Measurements from ENCODE around the gene BRD4.

Gene BRD4

DNA sequence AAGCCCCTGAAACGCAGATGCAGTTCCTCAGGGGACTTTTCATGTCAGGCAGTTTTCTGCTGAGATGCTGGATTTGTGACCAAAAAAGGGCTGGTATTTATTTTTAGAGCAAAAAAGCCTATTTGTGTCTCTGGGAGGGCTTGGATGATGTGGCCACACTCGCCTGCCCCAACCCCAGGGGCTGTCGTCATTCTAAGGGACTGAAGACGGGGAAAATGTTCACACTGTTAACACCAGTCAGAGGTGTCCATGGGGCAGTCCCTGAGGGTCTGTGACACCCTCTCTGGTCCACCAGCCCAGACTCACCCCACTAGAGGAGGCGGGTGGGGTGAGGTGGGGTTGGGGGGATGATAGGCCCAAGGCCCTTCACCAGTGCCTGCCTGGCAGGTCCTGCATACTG, 84.2 kb downstream of the BRD4 start:
- DNase-seq (ENCODE audit: low spot score): no peak

DNA sequence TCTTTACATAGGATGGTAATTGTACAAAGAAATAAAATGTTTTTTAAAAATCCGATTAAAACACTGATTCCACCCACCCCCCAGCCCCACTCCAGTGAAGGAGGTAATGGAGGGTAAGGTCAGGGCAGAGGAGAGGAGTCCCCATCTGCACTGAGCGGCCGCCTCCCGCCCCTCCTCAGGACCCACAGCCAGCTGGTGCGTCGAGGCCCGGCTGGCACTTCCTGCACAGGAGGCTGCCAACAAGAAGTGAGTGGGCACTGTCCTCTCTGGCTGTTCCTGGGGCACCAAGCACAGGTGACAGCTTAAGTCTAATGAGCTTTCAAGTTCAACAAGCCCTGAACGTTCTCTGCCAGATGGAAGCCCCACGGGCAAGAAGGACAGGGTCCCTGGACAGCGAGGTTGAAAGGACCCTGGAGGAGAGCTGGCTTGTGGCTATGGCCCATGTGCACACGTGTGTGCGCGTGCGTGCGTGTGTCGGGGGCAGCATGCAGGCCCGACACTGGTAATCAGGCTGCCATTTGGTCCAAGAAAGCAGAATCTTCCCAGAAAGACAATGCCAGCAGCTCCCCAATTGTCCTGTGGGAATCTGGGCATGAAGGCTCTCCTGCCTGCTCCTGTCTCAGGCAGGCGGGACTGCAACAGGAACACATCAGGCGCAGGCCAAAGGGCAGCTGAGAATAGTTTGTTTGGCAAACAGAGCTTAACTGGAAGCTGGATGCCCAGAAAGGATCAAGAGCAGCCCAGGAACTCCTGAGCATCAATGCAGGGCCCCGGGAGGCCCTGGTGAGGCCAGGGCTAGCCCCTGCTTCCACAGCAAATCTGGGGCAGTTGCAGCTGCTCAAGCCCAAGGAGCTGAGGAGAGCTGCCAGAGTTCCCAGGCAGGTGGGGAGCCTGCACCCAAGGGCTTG, 85.0 kb downstream of the BRD4 start:
- no peak for DNase-seq (ENCODE audit: low spot score)

DNA sequence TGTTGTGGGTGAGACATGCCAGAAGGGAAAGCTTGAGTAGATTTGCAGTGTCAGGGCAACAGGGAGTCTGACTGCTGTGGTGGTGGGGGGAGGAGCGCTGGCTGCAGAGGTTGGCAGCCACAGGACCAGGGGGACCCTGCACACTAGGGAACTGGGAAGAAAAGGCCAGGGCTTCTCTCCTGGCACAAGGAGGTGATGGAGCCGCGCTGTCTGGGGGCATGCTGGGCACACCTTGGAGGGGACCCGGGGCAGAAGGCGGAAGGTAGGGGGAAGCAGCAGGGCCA, 86.2 kb downstream of the BRD4 start:
- no peak for DNase-seq (ENCODE audit: low spot score)

DNA sequence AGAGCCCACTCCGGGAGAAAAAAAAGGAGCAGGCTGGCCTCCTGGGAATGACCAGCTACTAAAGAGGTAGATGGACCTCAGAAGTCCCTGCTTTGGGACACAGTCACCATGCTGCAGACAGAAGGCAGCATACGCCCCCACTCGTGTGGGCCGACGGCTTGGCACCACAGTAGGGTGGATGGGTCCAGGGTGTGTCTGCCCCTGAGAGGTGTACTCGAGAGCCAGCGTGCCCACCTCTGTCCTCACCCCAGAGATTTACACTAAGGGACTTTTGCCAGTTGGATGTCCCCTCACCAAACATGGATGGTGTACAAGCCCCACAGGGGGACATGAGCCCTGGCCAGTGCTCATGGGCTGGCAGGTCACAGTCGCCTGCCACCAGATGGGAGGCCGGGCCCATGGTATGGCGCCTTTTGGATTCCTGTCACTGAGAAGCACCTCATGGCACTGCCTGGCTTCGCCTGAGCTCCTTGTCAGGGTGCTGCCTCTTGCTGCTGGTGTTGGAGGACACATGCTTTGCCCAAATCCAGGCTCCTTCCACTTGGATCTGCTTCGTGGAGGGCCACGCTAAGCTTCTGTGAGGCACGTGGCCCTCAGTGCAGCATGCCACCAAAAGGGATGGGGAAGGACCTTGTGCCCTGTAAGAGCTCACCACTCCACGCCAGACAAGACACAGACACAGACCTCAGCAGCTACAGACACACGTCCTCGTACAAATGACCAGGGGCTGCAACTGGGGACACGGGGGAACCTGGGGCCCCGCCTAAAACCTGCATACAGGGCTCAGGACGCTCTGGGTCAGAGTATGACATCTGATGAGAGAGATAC, 86.8 kb downstream of the BRD4 start:
- no peak for DNase-seq (ENCODE audit: low spot score)

DNA sequence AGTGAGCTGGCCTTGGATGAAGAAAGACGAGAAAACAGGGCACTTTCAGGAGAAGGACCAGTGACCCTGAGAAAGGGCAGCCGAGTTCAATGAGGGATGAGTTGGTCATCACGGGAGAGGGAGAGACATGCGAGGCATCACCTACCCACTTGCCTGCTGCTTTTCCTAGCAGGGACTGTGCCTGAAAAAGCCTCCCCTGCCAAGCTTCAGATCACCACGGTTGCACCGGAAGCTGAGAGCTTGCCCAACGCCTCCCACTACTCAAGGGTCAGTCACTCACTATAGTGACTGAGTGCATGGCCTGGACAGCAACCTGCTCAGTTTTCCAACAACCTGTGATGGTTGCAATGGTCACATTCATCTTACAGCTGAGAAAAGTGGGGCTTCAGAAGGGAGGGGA, 87.5 kb downstream of the BRD4 start:
- DNase-seq (ENCODE audit: low spot score): no peak

DNA sequence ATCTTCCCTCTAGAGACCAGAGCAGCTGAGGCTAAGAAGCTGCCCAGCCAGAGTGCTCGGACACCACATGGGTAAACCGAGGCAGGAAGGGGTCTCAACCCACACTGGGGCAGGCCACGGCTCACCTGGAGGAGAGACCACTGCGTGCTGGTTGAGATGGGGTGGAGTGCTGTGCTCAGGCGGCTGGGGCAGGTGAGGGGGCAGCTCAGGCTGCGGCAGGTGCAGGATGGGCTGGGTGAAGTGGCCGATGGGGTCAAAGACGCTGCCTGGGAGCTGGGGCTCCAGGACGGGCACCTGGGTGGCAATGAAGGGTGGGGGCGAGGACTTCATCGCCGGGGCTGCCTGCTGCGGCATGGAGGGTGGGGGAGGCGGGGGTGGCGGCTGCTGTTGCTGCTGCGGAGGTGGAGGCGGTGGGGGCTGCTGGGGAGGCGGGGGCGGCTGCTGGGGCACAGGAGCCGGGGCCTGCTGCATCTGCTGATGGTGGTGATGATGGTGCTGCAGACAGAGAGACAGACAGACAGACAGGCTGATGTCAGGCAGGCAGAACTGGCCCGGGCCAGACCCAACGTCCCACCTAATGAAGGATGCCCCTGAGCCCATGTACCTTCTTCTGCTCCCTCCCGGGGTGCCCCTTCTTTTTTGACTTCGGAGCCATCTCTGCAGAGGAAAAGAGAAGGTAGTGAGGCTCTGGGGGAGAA, 88.1 kb downstream of the BRD4 start:
- no peak for DNase-seq (ENCODE audit: low spot score)

DNA sequence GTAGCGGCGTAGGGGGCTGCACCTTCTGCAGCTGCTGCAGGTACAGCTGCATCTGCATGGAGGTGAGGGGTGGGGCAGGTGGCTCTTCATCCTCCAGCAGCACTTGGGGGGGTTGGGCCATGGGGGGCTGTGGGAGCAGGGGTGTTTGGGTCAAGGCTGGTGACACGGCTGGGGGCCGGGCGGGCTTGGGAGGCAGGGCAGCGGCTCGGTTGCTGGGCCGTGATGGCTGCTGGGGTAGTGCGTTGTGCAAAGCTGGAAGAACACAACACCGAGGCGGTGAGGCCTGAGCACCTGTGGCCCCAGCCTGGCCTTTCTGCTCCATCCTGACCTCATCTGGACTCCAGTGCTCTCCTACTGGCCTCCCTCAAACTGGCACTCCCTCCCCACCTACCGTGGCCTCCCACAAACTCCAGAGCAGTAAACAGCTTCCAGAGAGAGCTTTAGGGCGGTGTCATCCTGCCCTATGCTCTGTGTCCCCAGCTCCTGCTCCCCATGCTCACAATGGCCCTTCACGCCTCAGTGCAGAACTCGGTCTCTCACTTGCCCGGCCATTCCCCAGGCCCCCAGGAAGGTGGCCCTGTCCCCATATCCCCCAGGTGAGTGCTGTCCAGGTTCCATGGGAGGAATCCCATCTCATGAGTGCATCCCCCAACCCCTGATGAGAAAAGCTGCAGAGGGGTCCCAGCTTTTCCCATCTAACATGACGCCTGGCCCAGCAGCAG, 88.9 kb downstream of the BRD4 start:
- DNase-seq (ENCODE audit: low spot score): no peak

DNA sequence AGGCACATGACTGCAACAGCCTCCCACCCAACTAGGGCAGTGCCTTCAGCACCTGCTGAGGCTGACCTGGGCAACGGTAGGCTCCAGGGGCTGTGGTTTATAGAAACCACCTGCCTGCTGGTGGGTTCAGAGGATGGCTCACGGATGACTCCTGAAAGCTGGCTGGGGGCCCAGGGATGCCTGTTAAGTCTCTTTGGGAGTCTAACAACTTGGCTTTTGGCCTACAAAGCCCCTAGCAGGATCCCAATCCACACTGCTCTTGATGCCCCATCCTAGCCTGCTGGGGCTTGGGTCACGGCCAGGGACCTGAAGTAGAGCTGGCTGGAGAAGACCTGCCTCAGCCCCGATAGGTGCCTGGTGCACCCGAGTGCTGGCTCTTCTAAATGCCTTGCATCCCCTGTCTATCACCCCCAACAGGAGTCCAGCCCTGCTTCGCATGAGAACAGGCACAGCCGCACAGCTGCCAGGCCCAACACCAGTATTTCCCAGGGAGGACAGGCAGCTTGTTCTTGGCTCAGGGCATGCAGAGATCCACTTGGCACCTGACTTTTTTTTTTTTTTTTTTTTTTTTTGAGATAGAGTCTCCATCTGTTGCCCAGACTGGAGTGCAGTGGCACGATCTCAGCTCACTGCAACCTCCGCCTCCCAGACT, 91.0 kb downstream of the BRD4 start:
- no peak for DNase-seq (ENCODE audit: low spot score)

DNA sequence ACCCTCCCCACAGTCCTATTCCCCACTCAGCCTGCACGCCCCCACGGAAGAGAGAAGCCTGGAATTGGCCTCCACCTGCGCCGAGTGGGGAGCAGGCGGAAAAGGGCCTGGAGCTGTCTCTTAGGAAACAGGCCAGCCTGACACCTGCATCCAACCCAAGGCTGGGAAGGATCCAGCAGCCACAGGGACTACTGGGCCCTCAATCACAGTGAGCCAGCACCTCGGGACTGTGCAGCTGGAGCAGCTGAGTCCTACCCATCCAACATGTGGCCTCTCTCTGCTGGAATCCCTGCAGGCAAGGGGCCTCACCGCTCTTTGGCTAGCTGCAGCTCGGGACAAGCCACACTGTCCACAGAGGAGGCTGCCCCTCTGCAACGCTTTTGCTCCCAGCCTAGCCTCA, 91.8 kb downstream of the BRD4 start:
- no peak for DNase-seq (ENCODE audit: low spot score)

DNA sequence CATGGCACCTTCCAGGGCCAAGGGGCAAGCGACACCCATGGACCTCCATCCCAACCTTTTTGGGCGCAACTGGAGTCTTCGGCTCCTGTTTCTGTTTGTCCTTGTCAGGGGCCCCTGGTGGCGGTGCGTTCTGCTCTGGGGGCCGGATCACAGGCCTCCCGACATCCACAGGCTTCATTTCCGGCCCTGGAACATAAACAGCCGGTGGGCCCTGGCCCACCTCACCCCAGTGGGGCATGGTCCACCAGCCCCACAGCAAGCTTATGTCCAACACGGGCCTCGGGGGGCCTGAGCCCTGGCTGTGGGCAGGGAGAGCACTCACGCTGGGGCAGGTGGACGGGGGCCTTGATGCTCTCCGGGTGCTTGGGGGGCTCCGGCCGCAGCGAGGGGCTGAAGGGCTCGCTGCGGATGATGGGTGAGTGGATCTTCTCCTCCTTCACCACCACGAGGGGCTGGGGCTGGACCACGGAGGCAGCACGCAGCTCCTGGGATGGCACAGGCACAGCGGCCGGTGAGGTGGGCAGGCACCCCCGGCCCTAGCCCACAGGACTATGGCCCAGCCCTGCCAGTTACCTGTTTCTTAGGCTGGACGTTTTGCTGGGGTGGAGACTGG, 92.9 kb downstream of the BRD4 start:
- DNase-seq (ENCODE audit: low spot score): no peak

DNA sequence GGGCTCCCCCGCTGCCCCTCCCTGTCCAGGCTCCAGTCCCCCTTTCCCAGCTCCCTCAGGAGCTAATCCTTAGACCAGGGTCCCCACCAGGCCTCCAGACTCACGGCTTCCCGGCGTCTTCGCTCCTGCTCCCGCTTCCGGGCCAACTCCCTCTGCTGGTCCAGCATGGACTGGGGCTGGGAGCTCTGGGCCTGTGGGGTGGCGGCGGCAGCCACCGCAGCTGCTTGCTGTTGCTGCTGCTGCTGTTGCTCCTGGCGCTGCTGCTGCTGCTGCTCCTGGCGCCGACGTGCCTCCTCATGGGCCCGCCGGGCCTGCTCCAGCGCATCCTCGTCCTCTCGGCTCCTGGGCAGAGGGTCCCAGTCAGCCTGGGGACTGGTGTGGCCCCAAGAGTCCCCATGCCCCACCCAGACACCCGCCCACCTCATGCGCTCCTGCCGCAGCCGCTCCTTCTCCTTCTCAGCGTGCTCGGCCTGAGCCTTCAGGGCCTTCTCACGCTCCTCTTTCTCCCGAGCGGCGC, 93.6 kb downstream of the BRD4 start:
- DNase-seq (ENCODE audit: low spot score): no peak

DNA sequence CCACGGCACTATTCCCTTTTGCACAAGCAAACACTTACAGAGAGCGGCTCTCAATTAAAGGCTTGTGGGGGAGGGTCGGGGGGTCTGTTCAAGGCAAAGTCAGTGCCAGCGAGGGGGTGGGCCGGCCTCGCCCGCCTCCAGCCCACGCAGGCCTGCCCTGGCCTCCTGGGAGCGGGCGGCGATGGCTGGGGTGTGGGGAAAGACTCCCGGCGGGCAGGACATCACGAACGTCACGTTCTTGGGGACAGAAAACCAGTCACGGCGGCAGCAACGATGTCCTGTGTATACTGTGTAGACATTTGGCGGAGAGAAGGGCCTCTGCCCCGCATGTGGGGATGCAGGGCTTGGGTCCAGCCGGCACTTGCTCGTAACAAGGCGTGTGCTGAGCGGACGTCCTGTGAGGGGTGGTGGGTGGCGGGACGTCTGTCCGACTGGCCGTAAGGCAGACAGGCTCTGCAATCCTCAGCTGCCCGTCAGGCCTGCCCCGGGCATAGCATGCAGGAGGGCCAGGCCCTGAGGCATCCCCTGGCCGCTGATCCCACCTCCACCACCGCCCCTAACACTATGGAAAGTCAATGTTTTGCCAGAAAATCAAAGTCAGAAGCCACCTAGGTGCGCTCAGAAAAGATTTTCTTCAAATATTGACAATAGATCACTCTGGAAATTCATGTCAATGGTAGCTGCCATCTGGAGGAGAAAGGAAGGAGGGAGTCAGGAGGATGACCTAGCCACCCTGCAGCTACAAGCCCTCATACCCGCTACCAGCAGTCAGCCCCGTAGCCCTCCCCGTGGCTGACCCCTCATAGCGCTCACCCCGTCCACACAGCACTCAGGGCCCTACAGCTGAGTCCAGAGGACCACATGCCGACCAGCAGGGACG, 94.3 kb downstream of the BRD4 start:
- DNase-seq (ENCODE audit: low spot score): no peak

DNA sequence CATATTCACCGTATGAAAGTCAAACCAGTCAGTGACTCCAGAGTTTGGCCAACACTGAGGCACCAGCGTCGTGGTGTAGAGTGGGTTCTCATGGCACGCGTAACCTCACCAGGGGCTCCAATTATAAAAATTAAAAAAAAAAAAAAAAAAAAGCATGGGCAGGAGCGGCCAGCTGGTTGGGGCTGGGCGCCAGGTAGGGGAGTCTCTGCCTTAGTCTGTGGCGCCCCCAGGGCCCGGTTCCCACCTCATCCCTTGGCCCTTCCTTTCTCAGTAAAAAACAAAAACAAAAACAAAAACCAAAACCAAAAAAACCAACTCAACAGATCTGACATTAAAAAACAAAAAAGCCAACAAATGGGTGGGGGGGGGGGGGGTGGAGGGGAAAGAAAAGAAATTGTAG, 95.5 kb downstream of the BRD4 start:
- no peak for DNase-seq (ENCODE audit: low spot score)

DNA sequence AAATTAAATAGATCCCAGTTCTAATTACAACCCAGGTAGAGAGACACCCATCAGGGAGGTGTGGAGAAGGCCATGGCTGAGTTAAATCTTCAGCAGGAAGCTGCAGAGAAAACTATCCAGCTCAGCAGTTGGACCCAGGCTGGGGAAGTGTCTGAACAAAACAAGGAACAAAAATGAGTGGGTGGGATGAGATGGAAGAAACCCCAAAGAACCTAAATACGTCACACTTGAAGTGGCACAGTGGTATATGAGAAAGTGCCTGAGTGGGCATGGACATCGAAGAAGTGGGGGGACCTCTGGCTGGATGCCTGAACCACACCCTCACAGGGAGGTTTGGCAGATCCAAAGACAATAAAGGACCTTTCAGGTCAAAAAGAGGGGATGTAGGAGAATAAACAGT, 96.6 kb downstream of the BRD4 start:
- no peak for DNase-seq (ENCODE audit: low spot score)

DNA sequence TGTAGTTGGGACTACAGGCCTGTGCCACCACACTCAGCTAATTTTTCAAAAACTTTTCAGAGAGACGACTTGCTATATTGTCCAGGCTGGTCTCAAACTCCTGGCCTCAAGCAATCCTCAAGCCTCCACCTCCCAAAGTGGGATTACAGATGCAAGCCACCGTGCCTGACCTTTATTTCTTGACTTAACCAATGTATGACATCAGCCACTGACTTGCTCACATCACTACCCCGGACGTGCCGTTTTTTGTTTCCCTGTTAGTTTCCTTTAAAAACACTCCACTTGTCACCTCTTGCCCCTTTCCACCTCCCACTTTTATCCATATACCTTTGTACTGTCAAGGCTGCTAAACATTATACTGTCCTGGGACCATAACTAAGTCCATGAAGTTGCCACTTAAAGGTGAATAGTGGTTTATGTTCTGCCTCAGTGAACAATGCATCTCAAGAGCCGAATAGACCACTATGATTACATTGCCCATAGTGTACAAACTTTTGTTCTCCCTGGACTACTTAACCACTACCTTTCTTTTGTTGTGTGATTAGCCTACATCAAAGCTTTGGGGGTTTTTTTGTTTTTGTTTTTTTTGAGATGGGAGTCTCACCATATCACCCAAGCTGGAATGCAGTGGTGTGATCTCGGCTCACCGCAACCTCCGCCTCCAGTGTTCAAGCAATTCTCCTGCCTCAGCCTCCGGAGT, 97.8 kb downstream of the BRD4 start:
- no peak for DNase-seq (ENCODE audit: low spot score)

DNA sequence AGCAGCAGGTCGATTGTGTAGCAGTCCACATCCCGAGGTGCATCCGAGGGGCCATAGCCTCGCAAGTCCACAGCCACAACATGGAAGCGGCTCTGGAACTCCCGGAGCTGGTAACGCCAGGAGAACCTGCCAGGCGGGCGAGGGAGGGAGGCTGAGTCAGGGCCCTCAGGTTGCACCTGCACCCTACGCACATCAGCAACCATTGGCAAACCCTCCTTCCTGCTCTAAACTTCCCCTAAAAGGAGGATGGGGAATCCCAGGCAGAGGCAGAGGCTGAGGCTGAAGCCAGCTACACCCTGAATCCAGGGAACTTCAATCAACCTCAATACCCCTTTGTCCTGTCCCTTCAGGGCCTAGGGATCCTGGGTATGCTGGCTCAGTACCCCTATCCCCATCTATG, 101.1 kb downstream of the BRD4 start:
- DNase-seq (ENCODE audit: low spot score): no peak

DNA sequence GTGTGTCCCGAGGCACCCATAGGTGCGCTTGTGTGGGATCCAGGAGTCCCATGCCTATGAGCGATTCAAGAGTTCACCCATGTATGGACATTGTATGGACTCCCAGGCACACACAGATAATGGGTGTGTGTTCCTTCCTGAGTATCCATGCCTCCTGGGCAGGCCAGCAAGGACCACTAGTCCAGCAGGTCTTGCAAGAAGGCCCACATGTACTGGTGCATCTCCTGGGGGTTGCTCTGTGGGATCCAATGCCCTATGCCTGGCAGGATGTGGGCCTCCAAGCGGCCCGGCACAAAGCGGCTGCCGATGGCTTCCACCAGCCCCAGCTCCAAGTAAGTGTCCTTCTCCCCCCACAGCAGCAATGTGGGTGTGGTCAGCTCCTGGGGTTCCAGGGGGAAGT, 105.1 kb downstream of the BRD4 start:
- no peak for DNase-seq (ENCODE audit: low spot score)

DNA sequence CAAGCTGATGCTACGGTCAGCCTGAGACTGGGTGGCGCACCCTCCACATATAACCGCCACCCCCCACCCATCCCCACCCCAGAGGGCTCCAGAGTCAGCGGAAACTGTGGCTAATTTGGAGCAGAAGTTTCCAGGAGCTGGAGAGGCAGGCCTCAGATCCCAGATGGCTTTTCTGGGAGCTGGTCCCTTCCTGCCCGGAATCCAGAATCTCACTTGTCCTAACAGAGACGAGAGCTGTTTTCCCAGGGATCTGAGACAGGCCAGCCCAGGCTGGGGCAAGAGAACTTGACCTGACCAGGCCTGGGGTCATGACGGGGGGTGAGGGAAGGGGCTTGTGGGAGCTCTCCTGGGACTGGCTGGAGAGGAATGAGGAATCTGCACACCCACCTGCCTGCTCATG, 106.6 kb downstream of the BRD4 start:
- no peak for DNase-seq (ENCODE audit: low spot score)

DNA sequence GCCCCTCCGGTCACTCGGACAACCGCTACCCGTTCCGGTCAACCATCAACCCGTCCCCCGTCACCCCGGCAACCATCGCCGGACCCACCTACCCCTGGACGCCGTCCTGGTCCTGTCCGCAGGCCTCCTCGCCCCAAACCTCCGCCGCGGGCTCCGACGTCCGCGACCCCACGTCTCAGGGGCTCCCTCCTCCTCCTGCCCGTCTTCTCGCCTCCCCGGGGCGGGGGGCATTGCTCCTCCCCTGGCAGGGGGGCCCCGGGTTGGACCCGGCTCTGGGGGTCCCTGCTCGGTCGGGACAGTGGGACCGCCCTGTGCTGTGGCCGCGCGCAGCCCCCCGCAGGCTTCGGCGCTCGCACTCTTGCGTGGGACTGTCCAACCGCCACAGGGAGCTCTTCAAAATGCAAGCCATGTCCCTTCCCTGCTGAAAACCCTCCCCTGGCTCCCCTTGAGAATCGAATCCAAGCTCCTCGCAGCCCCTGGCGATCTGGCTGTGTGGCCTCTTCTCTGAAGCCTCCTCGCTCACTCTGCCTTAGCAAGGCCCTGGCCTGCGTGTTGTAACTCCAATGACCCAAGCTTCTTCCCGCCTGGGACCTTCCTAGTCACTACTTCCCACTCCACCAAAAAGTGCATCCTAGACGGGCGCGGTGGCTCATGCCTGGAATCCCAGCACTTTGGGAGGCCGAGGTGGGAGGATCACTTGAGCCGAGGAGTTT, 108.5 kb downstream of the BRD4 start:
- peak; percentile 38 for DNase-seq (ENCODE audit: low spot score)

Data from Ammon's horn (tissue), 1 donor.